MM.1S (cell line): Measurements from ENCODE around the gene ARGLU1.

ENCODE experiments used
- DNase-seq: peaks from one replicate; pipeline ENCODE4 v3.0.0-alpha.2; 2015
- H2AFZ ChIP-seq: fragments of 300-600 bp; sonication (generic); 2 replicates; pipeline ENCODE4 v1.6.0; 2016; ENCODE audit warnings: antibody characterized with exemption, low read length
- H3F3A ChIP-seq: fragments of 300-600 bp; sonication (generic); 2 replicates; pipeline ENCODE4 v1.6.1; 2016; ENCODE audit warnings: mild to moderate bottlenecking, antibody characterized with exemption, low read length, moderate library complexity, mixed read lengths; ENCODE audit not compliant: insufficient read depth
- H3K27ac ChIP-seq: fragments of 300-600 bp; sonication (generic); 2 replicates; pipeline ENCODE4 v1.5.1; 2016; ENCODE audit warnings: mild to moderate bottlenecking, low read length
- H3K27me3 ChIP-seq: fragments of 300-600 bp; sonication (generic); replicated peaks from 2 replicates; pipeline ENCODE4 v1.6.0; 2016; ENCODE audit warnings: low read length; ENCODE audit not compliant: insufficient read depth
- H3K36me3 ChIP-seq: fragments of 300-600 bp; sonication (generic); replicated peaks from 2 replicates; pipeline ENCODE4 v1.6.1; 2016; ENCODE audit warnings: mild to moderate bottlenecking, low read length, mixed read lengths; ENCODE audit not compliant: insufficient read depth
- H3K4me1 ChIP-seq: fragments of 300-600 bp; sonication (generic); 2 replicates; pipeline ENCODE4 v1.6.1; 2016; ENCODE audit warnings: low read length, mixed read lengths
- H3K4me2 ChIP-seq: fragments of 300-600 bp; sonication (generic); 2 replicates; pipeline ENCODE4 v1.6.0; 2016; ENCODE audit warnings: low read depth, low read length
- H3K4me3 ChIP-seq: fragments of 300-600 bp; sonication (generic); 2 replicates; pipeline ENCODE4 v1.5.1; 2016; ENCODE audit warnings: low read length, mixed read lengths
- H3K79me2 ChIP-seq: fragments of 300-600 bp; sonication (generic); 2 replicates; pipeline ENCODE4 v1.6.1; 2016; ENCODE audit warnings: mixed run types, low read length, mixed read lengths
- H3K9ac ChIP-seq: fragments of 300-600 bp; sonication (generic); 2 replicates; pipeline ENCODE4 v1.6.1; 2016; ENCODE audit warnings: low read length, mixed read lengths
- H3K9me2 ChIP-seq: fragments of 300-600 bp; sonication (generic); replicated peaks from 2 replicates; pipeline ENCODE4 v1.6.1; 2016; ENCODE audit warnings: mild to moderate bottlenecking, low read length, mixed read lengths; ENCODE audit not compliant: insufficient read depth
- H3K9me3 ChIP-seq: fragments of 300-600 bp; sonication (generic); replicated peaks from 2 replicates; pipeline ENCODE4 v1.6.1; 2016; ENCODE audit warnings: mild to moderate bottlenecking, low read length, mixed read lengths; ENCODE audit not compliant: insufficient read depth
- H4K20me1 ChIP-seq: fragments of 300-600 bp; sonication (generic); 2 replicates; pipeline ENCODE4 v1.6.1; 2016; ENCODE audit warnings: mild to moderate bottlenecking, low read length, moderate library complexity, mixed read lengths; ENCODE audit not compliant: insufficient read depth
- CTCF ChIP-seq: fragments of 300-600 bp; sonication (generic); IDR thresholded peaks from 2 replicates; pipeline ENCODE4 v1.5.1; 2016; ENCODE audit warnings: antibody characterized with exemption, low read length, mixed read lengths
- EZH2 ChIP-seq: fragments of 300-600 bp; sonication (generic); optimal IDR thresholded peaks from 2 replicates; pipeline ENCODE3; 2017; ENCODE audit warnings: low read depth, mild to moderate bottlenecking, antibody characterized with exemption, low read length, mixed read lengths
- EZH2phosphoT487 ChIP-seq: fragments of 300-600 bp; sonication (generic); IDR thresholded peaks from 2 replicates; pipeline ENCODE4 v1.6.1; 2018; ENCODE audit warnings: antibody characterized with exemption, low read length

ARGLU1 gene

GRCh38 chr13:106522112-106522705, 45.7 kb downstream of the ARGLU1 start:
- no peak overlapping the region for H3K27ac ChIP-seq
- no peak for DNase-seq
- no peaks in the 10 kb centered on the region for H3K36me3 ChIP-seq
- no peaks in the 10 kb centered on the region for H3K79me2 ChIP-seq
- H3F3A ChIP-seq: no peaks in the 10 kb centered on the region
- H3K4me2 ChIP-seq: no peak overlapping the region
- no peak for TF ChIP-seq CTCF
- no peak for TF ChIP-seq EZH2
- no peak for TF ChIP-seq EZH2phosphoT487
- no peaks in the 10 kb centered on the region for H3K4me1 ChIP-seq
- H4K20me1 ChIP-seq: no peaks in the 10 kb centered on the region
- H3K9me3 ChIP-seq: no peaks in the 10 kb centered on the region
- no peaks in the 10 kb centered on the region for H3K9me2 ChIP-seq
- no peak overlapping the region for H2AFZ ChIP-seq
- no peak overlapping the region for H3K9ac ChIP-seq
- no peak overlapping the region for H3K4me3 ChIP-seq
- H3K27me3 ChIP-seq: no peaks in the 10 kb centered on the region

GRCh38 chr13:106521095-106521799, 46.7 kb downstream of the ARGLU1 start:
- Histone ChIP-seq H3K36me3 (no peaks in the 10 kb centered on the region), H3K9me2 (no peaks in the 10 kb centered on the region), H3K9ac (no peak overlapping the region), H3K27me3 (no peaks in the 10 kb centered on the region), H3K4me3 (no peak overlapping the region), H3K79me2 (no peaks in the 10 kb centered on the region), H3K4me2 (no peak overlapping the region), H4K20me1 (no peaks in the 10 kb centered on the region), H3F3A (no peaks in the 10 kb centered on the region), H3K4me1 (no peaks in the 10 kb centered on the region), H2AFZ (no peak overlapping the region), H3K9me3 (no peaks in the 10 kb centered on the region), H3K27ac (no peak overlapping the region)
- DNase-seq: no peak
- TF ChIP-seq EZH2phosphoT487: no peak
- TF ChIP-seq CTCF: no peak
- no peak for TF ChIP-seq EZH2

- Histone ChIP-seq H3F3A (no peaks in the 10 kb centered on the region), H3K36me3 (no peaks in the 10 kb centered on the region), H3K4me1 (no peaks in the 10 kb centered on the region), H2AFZ (no peak overlapping the region), H3K4me3 (no peak overlapping the region), H4K20me1 (no peaks in the 10 kb centered on the region), H3K27me3 (no peaks in the 10 kb centered on the region), H3K79me2 (no peaks in the 10 kb centered on the region), H3K9me3 (no peaks in the 10 kb centered on the region), H3K9ac (no peak overlapping the region), H3K9me2 (no peaks in the 10 kb centered on the region), H3K27ac (no peak overlapping the region), H3K4me2 (no peak overlapping the region)
- TF ChIP-seq CTCF (no peak), EZH2 (no peak), EZH2phosphoT487 (no peak)
- no peak for DNase-seq
Observed at GRCh38 chr13:106520251-106521054, 47.5 kb downstream of the ARGLU1 start.
